Activated CD4-positive, CD25-positive, alpha-beta regulatory T cell (primary cell): ENCODE measurements around the gene ACOT7.

Experiments
- DNase-seq, 4 experiments: peaks; one replicate each; lab custom pipeline; 2025; lab: John Stamatoyannopoulos, UW

ACOT7 gene

DNA sequence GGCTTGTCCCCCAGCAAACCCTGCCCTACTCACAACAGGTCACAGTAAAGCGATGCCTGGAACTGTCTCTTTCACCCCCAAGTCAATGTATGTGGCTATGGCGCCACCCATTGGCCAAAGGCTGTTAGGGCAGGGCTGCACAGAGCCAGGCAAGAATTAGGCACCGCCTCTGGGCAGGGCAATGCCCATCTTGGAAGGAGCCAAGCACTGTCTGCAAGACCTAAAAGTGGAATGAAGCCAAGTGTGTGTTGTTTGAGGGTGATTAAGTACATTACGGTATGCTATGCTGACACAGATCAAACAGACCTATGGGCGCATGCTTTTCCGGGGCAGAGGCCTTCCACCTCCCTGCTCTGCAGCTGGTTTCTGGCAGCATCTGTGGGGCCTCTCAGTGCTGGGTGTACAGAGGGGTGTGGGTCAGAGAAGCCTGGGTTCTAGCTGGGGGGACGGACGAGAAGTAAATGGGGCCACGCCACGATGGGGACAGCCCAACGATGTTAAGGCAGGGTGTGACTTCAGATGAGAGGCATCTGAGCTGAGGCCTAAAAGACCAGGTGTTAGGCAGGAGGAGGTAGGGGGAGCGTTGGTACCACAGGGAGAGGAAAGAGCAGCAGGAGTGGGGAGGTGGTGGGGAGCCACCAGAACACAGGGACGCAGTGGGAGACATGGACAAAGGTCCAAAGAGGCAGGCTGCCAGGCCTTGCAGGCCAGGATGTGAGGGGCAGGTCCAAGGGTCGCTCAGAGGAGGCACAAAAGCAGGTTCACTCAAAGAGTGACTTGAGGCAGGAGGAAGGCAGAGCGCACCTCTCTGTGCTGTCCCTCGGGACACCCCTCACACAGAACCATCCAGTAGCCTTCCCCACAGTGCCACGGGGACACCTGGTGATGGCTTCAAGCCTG, 49.8 kb downstream of the ACOT7 start:
- peak in 2 of 4 experiments; percentile 6 to 10 for DNase-seq

DNA sequence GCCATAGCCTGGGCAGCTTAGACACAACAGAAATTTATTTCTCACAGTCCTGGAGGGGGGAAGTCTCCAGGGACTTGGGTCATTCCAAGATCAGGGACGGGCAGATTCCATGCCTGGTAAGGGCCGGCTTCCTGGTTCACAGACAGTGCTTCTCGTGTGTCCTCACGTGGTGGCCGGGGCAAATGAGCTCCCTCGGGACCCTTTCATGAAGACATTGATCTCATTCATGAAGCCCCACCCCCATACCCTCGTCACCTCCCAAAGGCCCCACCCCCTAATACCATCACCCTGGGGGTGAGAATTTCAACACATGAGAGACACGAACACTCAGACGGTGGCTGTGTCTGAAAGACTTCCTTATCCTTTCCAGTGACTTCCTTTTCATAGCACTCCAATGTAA, 51.5 kb downstream of the ACOT7 start:
- no peak for DNase-seq

GRCh38 chr1:6338695-6339094, 54.9 kb downstream of the ACOT7 start:
- no peak for DNase-seq

DNA sequence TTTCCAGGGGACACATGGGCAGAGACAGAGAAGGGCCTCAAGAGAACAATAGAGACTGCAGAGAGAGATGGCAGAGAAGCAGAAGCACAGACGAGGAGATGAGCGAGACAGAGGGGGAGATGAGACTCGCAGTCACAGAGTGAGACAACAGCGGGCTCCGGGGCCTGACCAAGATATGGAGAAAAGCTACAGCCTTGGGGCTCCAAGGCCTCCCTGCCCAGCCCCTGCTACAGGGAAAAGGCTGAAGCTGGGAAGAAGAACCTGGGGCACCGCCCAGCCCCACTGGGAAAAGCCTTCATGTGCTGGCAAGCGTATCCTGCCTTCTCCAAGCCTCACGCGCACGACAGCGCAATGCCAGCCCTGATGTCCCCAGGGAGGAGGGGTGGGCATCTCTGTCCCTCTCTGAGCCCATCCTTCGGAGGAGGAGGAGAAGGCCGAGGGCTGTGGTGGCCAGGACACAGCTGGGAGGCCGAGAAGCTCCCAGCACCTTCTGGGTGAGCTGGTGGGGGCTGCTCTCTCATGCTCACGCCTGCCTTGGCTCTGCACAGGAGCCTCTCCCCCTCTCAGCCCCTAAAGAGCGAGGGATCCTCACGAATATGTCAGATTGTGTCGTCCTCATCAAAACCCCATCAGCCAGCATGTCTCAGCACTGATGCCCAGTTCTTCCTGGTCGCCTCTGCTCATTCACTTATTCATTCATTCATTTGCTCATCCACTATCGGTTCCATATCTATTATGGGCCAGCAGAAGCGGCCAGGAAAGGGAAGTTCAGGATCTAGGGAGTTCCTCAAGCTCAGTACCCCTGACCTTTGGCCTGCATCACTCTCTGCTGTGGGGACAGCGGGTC, 56.6 kb downstream of the ACOT7 start:
- DNase-seq: no peak

DNA sequence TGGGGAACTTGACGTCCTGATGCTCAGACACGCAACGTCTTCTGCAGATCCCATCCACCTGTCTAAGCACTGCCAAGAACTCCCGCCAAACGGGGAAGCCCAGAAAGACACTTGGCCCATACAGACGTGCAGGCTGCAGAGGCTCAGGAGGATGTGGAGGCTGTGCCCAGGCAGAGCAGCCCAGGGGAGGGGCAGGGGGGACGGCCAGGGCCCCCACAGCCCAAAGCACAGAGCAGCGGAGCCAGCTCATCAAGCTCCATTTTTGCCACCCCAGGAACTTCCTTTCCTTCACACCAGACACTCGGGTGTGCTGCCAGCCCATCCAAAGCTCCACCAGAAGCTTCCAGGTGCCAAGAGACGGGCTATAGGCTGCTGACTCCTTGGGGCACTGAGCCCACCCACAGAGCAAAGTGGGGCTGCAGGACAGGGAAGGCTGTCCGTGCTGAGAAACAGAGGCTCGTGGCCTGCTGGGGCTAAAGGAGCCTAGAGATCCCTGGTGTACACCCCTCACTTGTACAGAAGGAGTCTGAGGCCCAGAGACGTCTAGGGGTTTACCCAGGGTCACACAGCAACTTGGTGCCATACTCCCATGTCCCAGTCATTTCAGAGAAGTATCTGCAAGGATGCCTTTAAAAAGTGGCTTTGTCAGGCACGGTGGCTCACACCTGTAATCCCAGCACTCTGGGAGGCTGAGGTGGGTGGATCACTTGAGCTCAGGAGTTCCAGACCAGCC, 59.1 kb downstream of the ACOT7 start:
- no peak for DNase-seq

- no peak for DNase-seq
Observed at GRCh38 chr1:6332821-6333220, 60.7 kb downstream of the ACOT7 start.

DNA sequence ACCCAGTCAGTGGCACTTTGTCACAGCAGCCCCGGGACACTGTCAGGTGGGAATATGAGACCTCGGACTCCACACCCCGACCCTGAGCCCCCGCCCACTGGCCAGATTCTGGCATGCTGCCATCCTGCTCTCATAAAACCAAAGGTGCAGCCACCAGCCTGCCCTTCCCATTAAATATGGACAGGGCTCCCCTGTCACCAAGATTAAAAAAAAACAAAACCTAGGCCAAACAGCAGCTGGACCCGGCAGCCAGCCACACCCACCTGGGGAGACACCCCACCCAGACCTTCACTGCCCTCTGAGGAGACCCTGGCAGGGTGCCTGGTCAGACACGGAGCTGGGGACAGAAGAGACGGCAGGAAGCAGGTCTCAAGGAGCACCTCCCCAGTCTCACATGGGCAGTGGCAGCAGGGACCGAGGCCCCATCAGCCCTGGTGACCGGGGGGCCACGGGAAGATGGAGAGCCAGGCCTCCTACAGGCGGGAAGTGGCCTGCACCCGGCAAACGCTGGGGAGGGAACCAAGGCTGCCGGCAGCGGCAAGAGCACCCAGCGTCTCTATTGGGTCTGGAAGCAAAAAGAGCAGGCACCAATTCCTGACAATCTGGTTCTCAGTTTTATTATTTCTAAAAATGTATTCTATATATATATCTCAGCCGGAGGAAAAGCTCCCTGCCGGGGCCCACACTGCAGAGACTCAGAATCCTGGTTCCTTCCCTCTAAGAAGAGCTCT, 61.9 kb downstream of the ACOT7 start:
- no peak for DNase-seq

- no peak for DNase-seq
Observed at GRCh38 chr1:6330410-6330911, 63.1 kb downstream of the ACOT7 start.

DNA sequence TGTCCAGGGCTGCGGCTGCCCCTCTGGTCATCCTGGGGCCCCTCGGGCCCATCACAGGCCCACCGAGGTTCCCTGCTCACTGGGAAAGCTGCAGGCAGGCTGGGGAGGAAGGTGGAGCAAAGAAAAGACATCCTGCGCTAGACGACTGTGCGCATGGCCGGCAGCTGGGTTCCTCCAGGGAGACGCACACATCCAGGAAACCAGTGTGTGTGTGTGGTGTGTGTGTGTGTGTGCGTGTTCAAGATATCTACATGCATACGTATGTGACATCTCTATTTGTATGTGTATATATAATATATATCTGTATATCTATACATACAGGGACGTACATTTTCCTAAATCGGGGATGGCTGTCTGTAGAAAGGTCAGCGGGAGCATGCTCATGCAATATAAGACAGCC, 63.7 kb downstream of the ACOT7 start:
- no peak for DNase-seq

DNA sequence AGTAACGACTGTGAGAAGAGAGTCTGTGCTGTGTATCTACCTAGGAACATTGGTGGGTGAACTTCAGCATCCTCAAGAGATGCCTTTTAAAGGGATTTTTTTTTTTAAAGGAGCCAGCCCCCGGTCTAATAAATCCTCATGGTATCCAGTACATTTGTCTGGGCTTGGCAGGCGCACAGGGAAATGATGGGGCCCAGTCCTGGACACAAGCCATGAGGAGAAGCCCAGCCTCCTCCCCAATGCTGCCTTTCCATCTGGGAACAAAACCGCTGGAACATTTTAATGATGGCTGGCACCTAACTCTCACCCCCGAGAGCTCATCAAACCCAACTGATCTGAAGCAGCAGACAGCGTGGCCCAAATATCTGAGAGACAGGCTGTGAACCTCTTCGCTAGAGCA, 64.2 kb downstream of the ACOT7 start:
- DNase-seq: no peak

DNA sequence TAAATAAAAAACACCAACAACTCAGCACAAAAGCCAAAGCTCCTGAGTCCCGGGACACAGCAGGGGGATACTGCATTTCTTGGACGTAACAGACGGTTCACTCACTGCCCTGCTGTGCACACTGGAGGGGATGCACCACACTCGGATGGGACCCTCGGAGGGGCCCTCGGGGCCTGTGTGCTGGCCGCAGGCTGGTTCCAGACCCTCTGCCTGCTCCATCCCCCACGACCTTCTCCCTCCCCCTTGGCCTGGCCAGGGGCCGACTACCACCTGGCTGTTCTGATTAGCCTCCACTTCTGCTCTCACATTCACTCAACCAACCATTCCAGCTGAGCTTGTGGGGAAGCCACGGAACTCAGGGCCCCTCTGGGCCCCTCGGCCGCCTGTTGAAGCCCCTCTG, 64.9 kb downstream of the ACOT7 start:
- DNase-seq: no peak

- DNase-seq: no peak
Observed at GRCh38 chr1:6328091-6328490, 65.5 kb downstream of the ACOT7 start.

- DNase-seq: no peak
Observed at GRCh38 chr1:6325482-6325881, 68.1 kb downstream of the ACOT7 start.

GRCh38 chr1:6322161-6322560, 71.4 kb downstream of the ACOT7 start:
- DNase-seq: no peak

- DNase-seq: no peak
Observed at GRCh38 chr1:6321205-6321604, 72.4 kb downstream of the ACOT7 start.

- no peak for DNase-seq
Observed at GRCh38 chr1:6317098-6317760, 76.3 kb downstream of the ACOT7 start.

DNA sequence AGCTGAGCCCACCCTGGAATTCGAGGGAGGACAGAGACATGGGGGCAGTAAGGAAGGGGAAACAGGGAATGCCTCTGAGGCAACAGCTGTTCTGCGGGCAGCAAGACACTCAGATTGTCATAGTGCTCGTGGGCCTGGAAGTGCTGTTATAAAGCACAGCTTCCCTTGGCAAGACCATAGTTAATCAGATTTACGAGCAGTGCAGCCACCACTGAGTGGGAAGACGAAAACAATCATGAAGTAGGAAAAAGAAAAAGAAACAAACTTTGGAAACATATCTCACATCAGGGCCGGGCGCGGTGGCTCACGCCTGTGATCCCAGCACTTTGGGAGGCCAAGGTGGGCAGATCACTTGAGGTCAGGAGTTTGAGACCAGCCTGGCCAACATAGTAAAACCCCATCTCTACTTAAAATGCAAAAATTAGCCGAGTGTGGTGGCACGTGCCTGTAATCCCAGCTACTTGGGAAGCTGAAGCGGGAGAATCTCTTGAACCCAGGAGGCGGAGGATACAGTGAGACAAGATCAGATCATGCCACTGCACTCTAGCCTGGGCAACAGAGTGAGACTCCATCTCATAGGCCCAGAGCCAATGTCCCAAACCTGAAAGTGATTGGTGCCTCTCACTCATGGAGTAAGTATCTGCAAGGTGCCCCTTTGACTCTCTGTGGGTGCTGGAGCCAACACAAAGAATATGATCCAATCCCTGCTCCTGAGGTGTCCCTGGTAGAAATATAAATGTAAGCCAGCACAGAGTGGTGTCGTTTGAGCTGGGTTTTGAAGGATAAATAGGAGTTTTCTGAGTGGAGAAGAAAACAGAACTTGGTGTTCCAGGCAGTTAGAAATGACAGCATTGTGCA, 77.1 kb downstream of the ACOT7 start:
- DNase-seq: no peak

GRCh38 chr1:6314503-6314902, 79.1 kb downstream of the ACOT7 start:
- DNase-seq: no peak

GRCh38 chr1:6313393-6314200, 80.0 kb downstream of the ACOT7 start:
- DNase-seq: no peak
